ENCODE results near the gene IL10. TPM values are rescaled to one million over a fixed set of nuclear protein-coding genes. Genes with fewer than 3 reads are reported as not detected.

IL10 gene
- total RNA-seq, 1 experiment from 2014 or later = not detected

DNA sequence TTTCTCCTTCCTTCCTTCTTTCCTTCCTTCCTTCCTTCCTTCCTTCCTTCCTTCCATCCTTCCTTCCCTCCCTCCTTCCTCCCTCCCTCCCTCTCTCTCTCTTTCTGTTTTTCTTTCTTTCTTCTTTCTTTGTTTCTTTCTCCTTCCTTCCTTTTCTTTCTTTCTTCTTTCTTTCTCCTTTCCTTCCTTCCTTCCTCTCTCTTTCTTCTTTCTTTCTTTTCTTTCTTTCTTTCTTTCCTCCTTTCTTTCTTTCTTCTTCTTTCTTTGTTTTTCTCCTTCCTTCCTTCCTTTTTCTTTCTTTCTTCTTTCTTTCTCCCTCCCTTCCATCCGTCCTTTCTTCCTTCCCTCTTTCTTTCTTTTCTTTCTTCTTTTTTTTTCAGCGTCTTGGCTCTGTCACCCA lies 19.8 kb downstream of the IL10 start:
- H3K9me3 ChIP-seq = peaks cover 4% of the 10 kb centered on the region
- DNase-seq = no peak
- no peaks in the 10 kb centered on the region for H3K36me3 ChIP-seq

GRCh38 chr1:206751891-206752290 lies 20.4 kb downstream of the IL10 start:
- Histone ChIP-seq H3K4me3 (no peak overlapping the region), H3K27me3 (no peaks in the 10 kb centered on the region), H3K36me3 (no peaks in the 10 kb centered on the region), H3K9me3 (peaks cover 4% of the 10 kb centered on the region)
- no peak for DNase-seq

More for the DNA sequence above, 19.8 kb downstream of the IL10 start:
- no peaks in the 10 kb centered on the region for H3K27me3 ChIP-seq
- H3K4me3 ChIP-seq = no peak overlapping the region

- H3K36me3 ChIP-seq = no peaks in the 10 kb centered on the region
- no peak overlapping the region for H3K4me3 ChIP-seq
- no peaks in the 10 kb centered on the region for H3K27me3 ChIP-seq
- no peak for DNase-seq
- no peaks in the 10 kb centered on the region for H3K9me3 ChIP-seq
These were observed 23.8 kb downstream of the IL10 start for GRCh38 chr1:206748348-206749030.

- no peaks in the 10 kb centered on the region for H3K36me3 ChIP-seq
- no peak overlapping the region for H3K4me3 ChIP-seq
- DNase-seq = no peak
- H3K9me3 ChIP-seq = no peaks in the 10 kb centered on the region
- no peaks in the 10 kb centered on the region for H3K27me3 ChIP-seq
These were observed 27.0 kb downstream of the IL10 start for GRCh38 chr1:206745301-206745700.

DNA sequence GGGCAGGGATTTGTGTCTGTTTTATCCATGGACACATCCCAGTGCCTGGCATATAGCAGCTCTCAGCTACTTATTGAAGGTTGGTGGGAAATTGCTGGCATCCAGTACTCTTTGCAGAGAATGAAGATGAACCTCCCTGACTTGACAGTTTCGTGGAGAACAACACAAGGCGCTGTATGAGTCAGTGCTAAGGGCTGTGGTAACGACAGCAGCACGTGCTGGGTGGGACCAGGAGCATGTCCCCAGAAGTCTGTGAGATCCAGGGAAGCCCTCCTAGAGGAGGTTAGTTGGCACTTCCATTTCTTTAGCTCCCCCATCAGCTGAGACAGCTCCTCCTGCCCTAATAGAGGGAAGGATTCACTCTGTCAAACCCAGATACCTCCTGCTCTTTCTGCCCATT lies 27.6 kb downstream of the IL10 start:
- Histone ChIP-seq H3K4me3 (no peak overlapping the region), H3K27me3 (no peaks in the 10 kb centered on the region), H3K36me3 (no peaks in the 10 kb centered on the region), H3K9me3 (no peaks in the 10 kb centered on the region)
- no peak for DNase-seq

DNA sequence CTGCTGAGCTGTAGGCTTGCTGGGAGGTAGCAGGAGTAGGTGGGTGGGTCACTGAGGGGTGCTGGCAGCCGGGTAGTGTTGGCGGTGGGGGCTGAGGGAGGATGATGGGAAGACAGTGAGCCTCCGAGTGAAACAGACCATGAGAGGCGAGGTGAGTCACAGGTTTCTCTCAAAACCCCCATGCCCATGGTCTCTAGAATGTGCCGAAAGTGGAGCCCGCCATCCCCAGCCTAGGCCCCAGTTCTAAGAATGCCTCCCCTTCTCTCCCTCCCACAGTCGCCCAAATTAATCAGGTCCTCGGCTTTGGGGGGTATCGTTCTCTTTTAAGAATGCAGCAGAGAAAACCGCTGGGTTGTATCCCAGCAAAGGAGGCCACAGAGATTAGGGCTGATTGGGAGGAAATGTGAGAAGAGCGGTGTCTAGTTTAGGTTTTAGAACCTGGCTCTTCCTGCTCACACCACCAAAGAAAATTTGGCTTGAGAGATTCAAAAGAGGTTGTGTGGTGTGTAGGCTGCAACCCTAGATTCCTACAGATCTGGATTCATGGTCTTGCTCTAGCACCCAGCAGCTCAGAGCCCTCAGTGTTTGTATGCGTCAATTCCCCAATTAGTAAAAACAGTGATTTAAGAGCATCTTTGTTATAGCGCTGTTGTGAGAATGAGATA lies 29.4 kb downstream of the IL10 start:
- Histone ChIP-seq H3K36me3 (no peaks in the 10 kb centered on the region; the same call in 1 of the 2 replicates), H3K27me3 (no peaks in the 10 kb centered on the region), H3K9me3 (no peaks in the 10 kb centered on the region), H3K4me3 (no peak overlapping the region)
- no peak for DNase-seq

DNA sequence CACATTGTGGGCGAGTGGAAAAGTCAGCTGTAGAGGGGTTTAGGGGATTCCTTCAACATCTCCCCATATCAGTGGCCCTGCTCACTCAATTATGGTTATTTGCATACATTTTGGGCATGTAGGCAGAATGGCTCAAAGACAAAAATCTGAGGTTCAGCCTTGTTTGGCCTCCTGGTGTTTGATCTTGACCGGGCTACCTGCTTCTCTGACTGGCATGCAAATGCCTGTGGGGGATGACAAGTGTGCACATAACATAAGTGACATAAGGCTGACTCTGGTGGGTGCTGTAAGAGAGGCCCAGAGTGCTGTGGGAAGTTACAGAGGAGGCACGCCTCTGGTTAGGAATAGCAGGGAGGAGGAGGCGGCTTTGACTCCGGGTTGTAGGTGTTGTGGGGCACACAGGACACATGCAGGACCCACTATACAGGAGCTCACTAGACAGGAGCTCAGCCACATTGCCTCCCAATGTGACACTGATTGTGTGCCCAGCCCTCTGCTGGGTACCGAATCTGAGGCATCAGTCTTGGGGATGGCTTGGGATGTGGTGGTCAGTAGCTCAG lies 31.1 kb downstream of the IL10 start:
- Histone ChIP-seq H3K4me3 (no peak overlapping the region), H3K9me3 (no peaks in the 10 kb centered on the region), H3K27me3 (no peaks in the 10 kb centered on the region), H3K36me3 (no peaks in the 10 kb centered on the region; the same call in 1 of the 2 replicates)
- DNase-seq = no peak

DNA sequence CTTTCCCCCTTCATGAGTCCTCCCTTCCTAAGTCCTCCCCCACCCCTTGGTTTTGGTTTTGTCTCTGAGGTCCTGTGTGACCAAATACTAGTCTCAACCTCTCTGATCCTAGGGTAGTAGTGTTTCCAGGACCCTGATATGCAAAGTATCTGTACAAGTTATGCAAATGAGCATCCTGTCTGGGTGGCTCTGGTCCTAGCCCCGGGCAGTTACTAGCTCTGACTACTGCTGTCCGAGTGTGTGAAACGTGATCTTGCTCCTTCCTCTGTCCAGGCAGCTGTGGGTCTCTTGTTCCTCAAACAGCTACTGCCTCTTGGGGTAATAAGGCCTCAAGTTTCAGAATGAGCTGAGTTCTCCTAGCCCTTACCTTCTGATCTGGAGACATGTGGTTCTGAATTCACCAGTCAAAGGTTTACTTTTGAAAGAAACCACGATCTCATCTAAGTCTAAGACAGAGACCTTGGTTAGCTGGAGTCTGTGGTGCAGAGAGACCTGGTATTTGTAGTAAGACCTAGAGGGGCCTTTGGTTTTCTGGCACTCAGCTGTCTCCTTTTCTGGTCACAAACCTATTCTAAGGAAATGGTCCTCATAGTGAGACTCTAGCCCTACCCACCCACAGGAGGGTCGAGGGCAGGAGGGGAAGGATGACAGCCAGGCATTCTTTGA lies 32.8 kb downstream of the IL10 start:
- H3K27me3 ChIP-seq = no peaks in the 10 kb centered on the region; the same call in 1 of the 2 replicates
- no peak for DNase-seq
- no peak overlapping the region for H3K4me3 ChIP-seq
- H3K9me3 ChIP-seq = no peaks in the 10 kb centered on the region
- peaks cover 15% of the 10 kb centered on the region for H3K36me3 ChIP-seq

DNA sequence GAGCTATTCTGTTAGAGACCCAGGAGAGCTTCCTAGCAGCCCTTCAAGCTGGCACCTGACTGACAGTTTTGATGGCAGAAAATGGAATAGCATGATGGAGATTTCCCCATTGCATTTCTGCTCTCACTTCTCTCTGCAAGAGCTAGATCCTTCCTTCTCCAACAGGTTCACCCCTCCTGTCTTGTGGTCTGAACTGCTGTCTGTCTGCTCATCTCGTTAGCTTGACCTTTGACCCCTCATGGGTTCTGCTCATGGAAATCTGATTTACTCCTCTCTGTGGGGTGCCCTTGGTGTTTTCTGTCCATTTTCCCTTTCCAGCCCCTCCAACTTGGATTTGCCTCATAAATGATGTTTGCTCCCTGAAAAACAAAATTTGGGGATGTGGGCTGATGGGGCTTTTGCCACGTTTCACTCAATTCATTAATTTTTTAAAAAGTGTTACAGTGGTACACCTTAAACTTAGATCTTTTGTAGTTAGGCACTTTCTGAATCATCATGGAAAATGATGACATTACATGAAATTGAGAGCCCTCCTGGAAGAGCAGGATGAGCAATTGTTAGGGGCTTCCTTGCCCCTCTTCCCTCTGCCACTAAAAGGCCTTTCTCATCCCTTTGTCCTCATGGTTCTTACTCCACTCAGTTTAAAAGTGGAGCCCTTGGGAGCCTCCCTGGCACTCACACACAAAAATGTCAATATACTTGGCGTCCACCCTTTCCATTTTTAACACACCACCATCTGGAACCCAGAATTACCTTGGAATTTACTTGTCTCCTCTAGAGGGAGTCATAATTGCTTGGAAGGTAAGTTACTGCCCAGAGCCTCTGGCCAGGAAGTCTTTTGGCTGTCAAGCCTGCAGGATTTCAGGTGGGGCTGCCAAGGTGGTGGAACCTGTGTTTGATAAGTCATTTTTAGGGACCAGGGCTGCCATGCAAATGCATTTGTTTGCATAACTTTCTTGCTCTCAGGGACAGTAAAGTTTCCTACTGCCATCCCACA lies 33.6 kb downstream of the IL10 start:
- Histone ChIP-seq H3K27me3 (no peaks in the 10 kb centered on the region; the same call in 1 of the 2 replicates), H3K4me3 (no peak overlapping the region), H3K9me3 (no peaks in the 10 kb centered on the region), H3K36me3 (peaks cover 20% of the 10 kb centered on the region)
- no peak for DNase-seq

DNA sequence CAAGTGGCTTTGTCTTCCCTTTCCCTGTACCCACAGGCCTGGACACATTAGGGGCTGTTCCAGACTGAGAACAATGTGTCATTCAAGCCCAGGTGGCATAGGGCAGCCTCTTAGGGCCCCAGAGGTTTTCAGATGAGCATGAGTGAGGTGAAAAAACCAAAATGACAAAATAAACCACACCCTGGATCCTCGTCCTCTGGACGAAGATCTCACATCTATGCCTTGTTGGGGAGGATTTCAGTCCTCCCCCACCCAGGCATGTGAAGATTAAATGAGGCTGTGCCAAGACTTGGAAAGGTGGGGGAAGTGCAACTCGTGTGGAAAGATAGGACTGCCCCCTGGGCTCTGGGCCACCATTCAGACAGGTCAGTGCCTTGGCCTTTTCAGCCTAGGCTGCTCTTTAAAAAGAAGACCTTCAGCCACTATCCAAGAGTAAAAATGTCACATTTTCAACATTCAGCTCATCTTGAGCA lies 34.5 kb downstream of the IL10 start:
- no peaks in the 10 kb centered on the region; the same call in 1 of the 2 replicates for H3K27me3 ChIP-seq
- H3K36me3 ChIP-seq = peaks cover 24% of the 10 kb centered on the region
- DNase-seq = no peak
- H3K9me3 ChIP-seq = no peaks in the 10 kb centered on the region
- H3K4me3 ChIP-seq = no peak overlapping the region

GRCh38 chr1:206736878-206737728 lies 35.2 kb downstream of the IL10 start:
- Histone ChIP-seq H3K9me3 (no peaks in the 10 kb centered on the region), H3K27me3 (no peaks in the 10 kb centered on the region; the same call in 1 of the 2 replicates), H3K4me3 (no peak overlapping the region), H3K36me3 (peaks cover 31% of the 10 kb centered on the region)
- no peak for DNase-seq

DNA sequence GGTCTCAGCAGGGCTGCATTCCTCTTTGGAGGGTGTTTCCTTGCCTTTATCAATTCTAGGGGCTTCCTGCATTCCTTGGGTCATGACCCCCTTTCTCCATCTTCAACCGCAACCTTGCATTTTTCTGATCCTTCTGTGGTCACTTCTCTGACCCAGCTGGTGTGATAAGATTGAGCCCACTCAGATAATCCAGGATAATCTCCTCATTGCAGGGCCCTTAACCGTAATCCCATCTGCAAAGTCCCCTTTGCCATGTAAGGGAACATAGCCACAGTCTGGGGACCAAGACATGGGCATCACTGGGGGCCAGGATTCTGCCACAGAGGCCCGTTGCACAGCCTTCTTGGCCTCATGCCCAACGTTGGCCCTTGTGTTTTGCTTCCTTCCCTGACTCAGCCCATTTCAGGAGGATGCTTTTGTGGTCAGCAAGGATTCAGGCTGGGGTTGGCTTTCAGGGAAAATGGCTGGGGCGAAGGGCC lies 36.7 kb downstream of the IL10 start:
- Histone ChIP-seq H3K27me3 (no peaks in the 10 kb centered on the region; the same call in 1 of the 2 replicates), H3K36me3 (peaks cover 44% of the 10 kb centered on the region), H3K9me3 (no peaks in the 10 kb centered on the region), H3K4me3 (no peak overlapping the region)
- no peak for DNase-seq

DNA sequence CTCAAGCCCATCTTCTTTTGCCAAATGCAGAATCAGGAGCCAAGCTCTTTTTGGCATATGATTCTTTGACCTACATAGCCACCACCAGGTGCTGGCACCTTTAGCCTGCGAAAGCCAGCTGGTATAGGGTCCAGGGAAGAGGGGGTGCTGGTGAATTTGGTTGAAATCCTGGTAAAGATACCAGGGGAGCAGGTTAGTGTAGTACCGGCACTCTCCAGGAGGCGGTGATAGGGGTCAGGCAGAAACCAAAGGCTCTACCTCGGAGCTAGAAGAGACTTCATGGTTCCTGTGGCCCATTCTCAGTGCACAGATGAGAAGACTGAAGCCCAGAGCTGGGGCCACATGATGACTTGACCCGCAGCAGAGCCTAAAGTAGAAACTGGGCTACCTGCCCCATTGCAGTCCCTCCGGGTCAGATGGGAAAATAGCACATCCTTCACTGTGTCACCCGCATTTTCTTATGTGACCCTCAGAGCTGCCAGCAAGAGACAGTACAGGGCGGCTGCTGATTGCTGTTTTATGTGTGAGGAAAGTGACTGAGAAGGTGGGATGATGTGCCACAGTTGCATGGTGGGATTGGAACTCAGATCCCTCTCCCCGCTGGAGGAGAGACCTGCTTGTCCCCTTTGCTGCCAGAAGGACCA lies 37.7 kb downstream of the IL10 start:
- H3K4me3 ChIP-seq = no peak overlapping the region

GRCh38 chr1:206732992-206733391 lies 39.3 kb downstream of the IL10 start:
- DNase-seq = no peak
- Histone ChIP-seq H3K9me3 (no peaks in the 10 kb centered on the region), H3K36me3 (peaks cover 56% of the 10 kb centered on the region), H3K27me3 (no peaks in the 10 kb centered on the region; the same call in 1 of the 2 replicates), H3K4me3 (no peak overlapping the region)

More for the DNA sequence above, 37.7 kb downstream of the IL10 start:
- no peaks in the 10 kb centered on the region for H3K9me3 ChIP-seq
- peaks cover 52% of the 10 kb centered on the region for H3K36me3 ChIP-seq
- no peaks in the 10 kb centered on the region; the same call in 1 of the 2 replicates for H3K27me3 ChIP-seq
- peak; percentile 30 for DNase-seq

- H3K4me3 ChIP-seq = no peak overlapping the region
- no peaks in the 10 kb centered on the region for H3K9me3 ChIP-seq
- H3K27me3 ChIP-seq = no peaks in the 10 kb centered on the region; the same call in 1 of the 2 replicates
- DNase-seq = no peak
- peaks cover 56% of the 10 kb centered on the region for H3K36me3 ChIP-seq
These were observed 39.8 kb downstream of the IL10 start for GRCh38 chr1:206732508-206732907.

All from MG63 (cell line).